Natural killer cell (primary cell): ENCODE data around the gene THBD. TPM values are rescaled to one million over a fixed set of nuclear protein-coding genes. Genes with fewer than 3 reads are reported as not detected.

Experiments
- ATAC-seq, 3 donors: fragments of 150-1000 bp in 2 of 3; fragments of 200-7000 bp in 1 of 3; cut with Tn5 transposase; 1 replicate in 1 of 3; 2 replicates in 2 of 3; pipeline ENCODE4 v1.10.0; 2021; ENCODE audit warnings: mild to moderate bottlenecking in 2 of 3, moderate library complexity in 2 of 3
- DNase-seq, 2 donors: peaks; one replicate each; pipeline versions ENCODE4 v3.0.0 to v3.0.0-alpha.2; 2013 to 2021; ENCODE audit warnings: mixed read lengths in 1 of 2
- H3K27ac ChIP-seq: one replicate; pipeline ENCODE4 v1.5.1; 2013; ENCODE audit warnings: mild to moderate bottlenecking, low read length
- H3K27me3 ChIP-seq: one replicate; pipeline ENCODE4 v1.6.1; 2013; ENCODE audit warnings: low read length; ENCODE audit not compliant: control insufficient read depth, insufficient read depth
- H3K36me3 ChIP-seq: one replicate; pipeline ENCODE4 v1.6.1; 2013; ENCODE audit warnings: low read length; ENCODE audit not compliant: control insufficient read depth, insufficient read depth
- H3K4me1 ChIP-seq: one replicate; pipeline ENCODE4 v1.6.1; 2013; ENCODE audit warnings: low read length; ENCODE audit not compliant: control insufficient read depth, insufficient read depth
- H3K4me3 ChIP-seq: one replicate; pipeline ENCODE4 v1.5.1; 2013; ENCODE audit warnings: low read length
- H3K9me3 ChIP-seq: one replicate; pipeline ENCODE4 v1.6.1; 2013; ENCODE audit warnings: low read length; ENCODE audit not compliant: control insufficient read depth, insufficient read depth
- H3K27ac Mint-ChIP-seq, 2 donors: one replicate each; pipeline ENCODE4 v1.8.0; 2022; ENCODE audit warnings: mild to moderate bottlenecking in 2 of 2, mixed read lengths in 2 of 2, moderate library complexity in 1 of 2
- H3K27me3 Mint-ChIP-seq, 2 donors: one replicate each; pipeline ENCODE4 v1.8.0; 2022; ENCODE audit warnings: low read depth in 2 of 2, mixed read lengths in 2 of 2
- H3K36me3 Mint-ChIP-seq: one replicate; pipeline ENCODE4 v1.8.0; 2022; ENCODE audit warnings: mixed read lengths
- H3K4me1 Mint-ChIP-seq, 2 donors: one replicate each; pipeline ENCODE4 v1.8.0; 2022; ENCODE audit warnings: mixed read lengths in 2 of 2
- H3K4me3 Mint-ChIP-seq: one replicate; pipeline ENCODE4 v1.8.0; 2022; ENCODE audit warnings: mild to moderate bottlenecking, moderate library complexity, mixed read lengths
- H3K9me3 Mint-ChIP-seq, 2 donors: one replicate each; pipeline ENCODE4 v1.8.0; 2022; ENCODE audit warnings: mixed read lengths in 2 of 2
- CTCF ChIP-seq: fragments of 200-600 bp; IDR thresholded peaks from one replicate; pipeline ENCODE4 v1.8.0; 2022; ENCODE audit warnings: antibody characterized with exemption
- WGBS: methylation state at CpG from one replicate; pipeline ENCODE4 v1.1.7; 2013; ENCODE audit warnings: missing lambda C conversion rate; ENCODE audit not compliant: insufficient coverage; 5-methylcytosine and 5-hydroxymethylcytosine counted together
- intact Hi-C: fragments of 100-400 bp; cut with micrococcal nuclease; formaldehyde crosslinking; loops from one replicate; pipeline ENCODE4 v1.14.2; 2022
- total RNA-seq, 4 donors: library from RNA; stranded (reverse); fragments of 120-200 nt in 1 of 4; gene quantifications; one replicate each; pipeline versions ENCODE4 v1.2.3 to v1.2.4, GENCODE V29; 2013 to 2022

THBD gene
- total RNA-seq, 3 donors from 2014 or later (not counting 1 experiment from before 2014, with no cell fraction given): 2.1 to 2.8 (median 2.1) TPM

- intact Hi-C loops: no loop called here
- no peak for DNase-seq
- no peaks in the 10 kb centered on the region for H3K9me3 ChIP-seq
- H3K36me3 ChIP-seq: no peaks in the 10 kb centered on the region
- Mint-ChIP-seq H3K27me3 (no peaks in the 10 kb centered on the region), H3K9me3 (no peaks in the 10 kb centered on the region), H3K27ac (no peak overlapping the region), H3K4me3 (no peak overlapping the region), H3K4me1 (no peaks in the 10 kb centered on the region), H3K36me3 (no peaks in the 10 kb centered on the region)
- H3K27ac ChIP-seq: no peak overlapping the region
- H3K27me3 ChIP-seq: no peaks in the 10 kb centered on the region
- H3K4me3 ChIP-seq: no peak overlapping the region
- no peaks in the 10 kb centered on the region for H3K4me1 ChIP-seq
- TF ChIP-seq CTCF: no peak
- no peak for ATAC-seq
- WGBS: 94% methylated on average over 4 of the region's 4 CpGs
Measured at GRCh38 chr20:23071996-23072395, 22.5 kb upstream of the THBD start.

GRCh38 chr20:23071398-23071797, 21.9 kb upstream of the THBD start:
- WGBS: 93% methylated on average over 1 of the region's 3 CpGs
- H3K9me3 ChIP-seq: no peaks in the 10 kb centered on the region
- no peak overlapping the region for H3K27ac Mint-ChIP-seq
- no peaks in the 10 kb centered on the region for H3K36me3 ChIP-seq
- no peaks in the 10 kb centered on the region for H3K27me3 Mint-ChIP-seq
- H3K4me3 ChIP-seq: no peak overlapping the region
- no peak for TF ChIP-seq CTCF
- H3K9me3 Mint-ChIP-seq: no peaks in the 10 kb centered on the region
- H3K4me1 Mint-ChIP-seq: no peaks in the 10 kb centered on the region
- DNase-seq: no peak
- no peaks in the 10 kb centered on the region for H3K4me1 ChIP-seq
- no peaks in the 10 kb centered on the region for H3K27me3 ChIP-seq
- no peak overlapping the region for H3K4me3 Mint-ChIP-seq
- intact Hi-C loops: no loop called here
- no peak for ATAC-seq
- H3K27ac ChIP-seq: no peak overlapping the region
- no peaks in the 10 kb centered on the region for H3K36me3 Mint-ChIP-seq

GRCh38 chr20:23069108-23069507, 19.6 kb upstream of the THBD start:
- intact Hi-C loops: no loop called here
- no peaks in the 10 kb centered on the region for H3K36me3 Mint-ChIP-seq
- H3K4me3 Mint-ChIP-seq: no peak overlapping the region
- H3K4me1 ChIP-seq: no peaks in the 10 kb centered on the region
- H3K27ac Mint-ChIP-seq: no peak overlapping the region
- no peaks in the 10 kb centered on the region for H3K9me3 ChIP-seq
- no peaks in the 10 kb centered on the region for H3K27me3 Mint-ChIP-seq
- H3K9me3 Mint-ChIP-seq: no peaks in the 10 kb centered on the region
- TF ChIP-seq CTCF: no peak
- H3K27ac ChIP-seq: no peak overlapping the region
- H3K36me3 ChIP-seq: no peaks in the 10 kb centered on the region
- no peak for ATAC-seq
- H3K4me1 Mint-ChIP-seq: no peaks in the 10 kb centered on the region
- WGBS: no CpG with 5 or more reads among the region's 2 CpGs
- H3K27me3 ChIP-seq: no peaks in the 10 kb centered on the region
- H3K4me3 ChIP-seq: no peak overlapping the region
- no peak for DNase-seq

GRCh38 chr20:23068283-23068682, 18.8 kb upstream of the THBD start:
- H3K4me1 Mint-ChIP-seq: no peaks in the 10 kb centered on the region
- WGBS: 84% methylated on average over 1 of the region's 1 CpG

More at GRCh38 chr20:23068283-23068682, 18.8 kb upstream of the THBD start:
- H3K4me3 Mint-ChIP-seq: no peak overlapping the region
- Histone ChIP-seq H3K27me3 (no peaks in the 10 kb centered on the region), H3K9me3 (no peaks in the 10 kb centered on the region), H3K4me1 (no peaks in the 10 kb centered on the region), H3K36me3 (no peaks in the 10 kb centered on the region), H3K4me3 (no peak overlapping the region), H3K27ac (no peak overlapping the region)
- no peaks in the 10 kb centered on the region for H3K27me3 Mint-ChIP-seq
- intact Hi-C loops: no loop called here
- ATAC-seq (no peak), DNase-seq (no peak)
- no peaks in the 10 kb centered on the region for H3K36me3 Mint-ChIP-seq
- H3K9me3 Mint-ChIP-seq: no peaks in the 10 kb centered on the region
- H3K27ac Mint-ChIP-seq: no peak overlapping the region
- TF ChIP-seq CTCF: no peak
